Activated effector memory CD4-positive, alpha-beta T cell treated with anti-CD3 and anti-CD28 coated beads, Interleukin-2, amount 50 U/mL, for 16 hours (primary cell): ENCODE results near the gene OR5K4.

Source experiments
- DNase-seq: peaks from one replicate; pipeline ENCODE4 v3.0.0-alpha.2; 2020

OR5K4 gene, protein sequence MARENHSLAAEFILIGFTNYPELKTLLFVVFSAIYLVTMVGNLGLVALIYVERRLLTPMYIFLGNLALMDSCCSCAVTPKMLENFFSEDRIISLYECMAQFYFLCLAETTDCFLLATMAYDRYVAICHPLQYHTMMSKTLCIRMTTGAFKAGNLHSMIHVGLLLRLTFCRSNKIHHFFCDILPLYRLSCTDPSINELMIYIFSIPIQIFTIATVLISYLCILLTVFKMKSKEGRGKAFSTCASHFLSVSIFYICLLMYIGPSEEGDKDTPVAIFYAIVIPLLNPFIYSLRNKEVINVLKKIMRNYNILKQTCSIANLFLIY

DNA sequence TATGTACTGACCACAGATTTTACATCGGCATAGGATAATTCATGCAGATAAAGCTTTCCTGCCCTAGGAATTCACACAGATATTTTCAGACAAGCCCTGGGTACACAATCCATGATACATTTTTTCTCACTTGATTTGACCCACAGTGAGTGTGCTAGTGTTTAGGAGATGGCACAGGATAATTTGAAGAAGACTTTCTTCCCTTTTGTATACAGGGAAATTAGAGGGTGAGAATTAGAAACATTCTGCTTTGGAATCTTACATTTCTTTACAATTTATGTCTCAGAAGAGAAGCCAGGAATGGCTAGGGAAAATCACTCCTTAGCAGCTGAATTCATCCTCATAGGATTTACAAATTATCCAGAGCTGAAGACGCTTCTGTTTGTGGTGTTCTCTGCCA lies at the start of gene OR5K4:
Gene OR5K4, plus strand, starts transcription at position 301 of the 400 bp plus-strand sequence. Its CDS starts 0 bp downstream, at position 301.
- DNase-seq = no peak

DNA sequence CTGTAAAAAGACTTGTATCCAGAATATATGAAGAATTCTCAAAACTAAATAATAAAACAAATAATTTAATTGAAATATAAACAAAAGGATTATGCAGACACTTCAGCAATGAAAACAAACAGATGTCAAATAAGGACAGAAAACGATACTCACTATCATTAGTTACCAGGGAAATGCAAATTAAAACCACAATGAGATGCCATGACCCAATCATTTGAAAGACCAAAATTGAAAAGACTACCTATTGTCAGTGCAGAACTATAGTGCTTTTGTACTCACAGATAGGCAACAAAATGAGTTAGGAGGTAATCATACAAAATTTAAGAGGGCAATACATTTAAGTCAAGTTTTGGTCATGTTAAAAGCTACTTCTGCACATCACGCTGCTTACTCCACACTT lies 31.6 kb upstream of the OR5K4 start:
- no peak for DNase-seq

DNA sequence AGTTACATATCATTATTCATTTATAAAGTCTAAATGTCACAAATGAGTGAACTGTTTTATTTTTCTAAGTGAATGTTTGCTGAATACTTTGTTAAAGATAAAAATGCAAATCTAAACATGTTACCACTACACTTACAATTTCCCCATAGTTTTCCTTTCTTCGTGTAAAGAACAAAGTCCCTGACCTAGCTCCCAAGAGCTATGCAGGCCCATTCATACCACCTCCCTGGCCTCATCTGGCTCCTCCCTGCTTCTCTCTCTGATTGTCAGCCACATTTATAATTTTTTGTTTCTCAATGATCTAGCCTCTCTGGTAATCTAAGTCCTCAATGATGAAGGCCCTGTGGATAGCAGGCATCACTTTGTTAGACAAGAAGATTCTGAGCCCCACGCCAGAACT lies 31.0 kb upstream of the OR5K4 start:
- DNase-seq = no peak

DNA sequence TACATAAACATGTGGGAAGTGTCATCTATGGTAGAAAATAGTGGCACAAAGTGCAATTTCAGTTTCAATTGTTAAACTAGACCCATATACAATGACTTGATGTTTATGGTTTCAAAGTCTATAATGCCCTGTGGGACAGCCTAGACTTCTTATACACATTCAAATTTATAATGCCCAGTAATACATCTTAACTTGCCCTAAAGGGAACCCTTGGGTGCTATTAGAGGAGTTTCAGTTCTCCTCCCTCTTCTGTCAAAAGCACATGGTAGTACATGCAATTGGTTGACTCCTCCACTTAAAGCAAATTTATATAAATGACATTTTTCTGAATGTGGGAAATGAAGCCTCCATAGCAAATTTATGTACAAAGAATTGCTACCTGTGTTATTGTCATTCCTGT lies 30.2 kb upstream of the OR5K4 start:
- DNase-seq = no peak

DNA sequence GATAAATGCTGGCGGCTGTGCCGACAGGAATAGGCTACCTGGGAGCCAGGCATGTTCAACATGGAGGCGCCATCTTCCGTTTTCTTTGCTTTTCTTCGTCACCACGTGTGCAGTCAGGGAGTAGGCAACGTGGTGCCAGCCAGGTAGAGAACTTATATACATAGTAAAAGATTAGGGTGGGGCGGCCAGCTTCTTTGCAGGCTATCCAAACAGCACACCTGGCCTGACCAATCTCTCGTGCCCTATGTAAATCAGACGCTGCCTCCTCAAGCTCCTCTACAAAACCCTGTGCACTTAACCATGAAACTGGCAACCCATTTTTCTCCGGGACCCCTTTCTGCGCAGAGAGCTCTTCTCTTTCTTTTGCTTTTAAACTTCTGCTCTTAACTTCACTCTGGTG lies 28.6 kb upstream of the OR5K4 start:
- DNase-seq = no peak

DNA sequence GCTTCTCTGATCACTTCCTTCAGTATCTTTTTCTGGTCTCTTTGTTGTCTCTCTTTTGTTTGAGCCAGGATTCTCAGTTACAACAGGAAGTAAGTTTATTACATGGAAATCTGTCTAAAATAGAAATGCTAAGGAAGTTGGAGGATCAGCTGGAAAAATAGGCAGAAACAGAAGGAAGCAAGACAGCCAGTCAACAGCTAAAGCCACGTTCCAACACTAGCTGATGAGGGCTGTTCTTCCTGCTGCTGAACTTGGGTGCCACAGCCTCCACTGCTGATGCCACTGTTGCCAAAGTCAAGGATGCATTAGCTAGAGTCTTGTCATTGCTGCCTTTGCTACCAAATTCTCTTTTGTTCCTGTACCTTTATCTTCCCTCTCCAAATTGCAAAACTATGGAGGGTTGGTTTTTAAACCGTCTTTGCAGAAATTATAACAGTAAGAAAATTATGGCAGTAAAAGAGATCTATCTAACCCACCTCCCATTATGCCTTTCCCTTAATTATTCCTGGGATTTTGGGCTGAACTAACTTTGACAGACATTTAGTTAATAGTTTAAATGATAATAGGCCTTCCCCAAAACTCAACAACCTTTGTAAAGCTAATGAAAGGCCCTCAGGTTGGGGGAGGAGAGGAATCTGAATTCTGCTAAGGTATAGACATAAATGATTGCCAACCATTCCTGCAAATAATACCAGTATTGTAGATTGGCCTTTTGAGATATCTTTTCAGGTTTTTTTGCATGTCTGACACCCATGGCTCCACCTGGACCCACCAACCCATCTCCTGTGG lies 27.4 kb upstream of the OR5K4 start:
- no peak for DNase-seq

DNA sequence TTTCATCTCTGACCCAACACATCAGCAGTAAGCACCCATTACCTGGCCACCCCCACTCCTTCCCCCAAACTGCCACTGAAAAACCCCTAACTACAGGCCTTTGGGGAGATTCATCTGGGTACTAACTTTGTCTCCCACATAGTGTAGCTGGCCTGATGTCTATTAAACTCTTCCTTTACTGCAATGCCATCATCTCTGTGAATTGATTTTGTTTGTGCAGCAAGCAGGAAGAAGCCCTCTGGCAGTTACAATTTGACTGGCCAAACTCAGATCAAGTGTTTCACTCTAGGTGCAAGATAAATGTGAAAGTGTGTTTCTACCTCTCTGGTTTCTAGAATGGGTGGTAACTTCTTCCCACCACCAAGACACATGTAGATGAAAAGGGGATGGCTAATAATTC lies 26.7 kb upstream of the OR5K4 start:
- no peak for DNase-seq

DNA sequence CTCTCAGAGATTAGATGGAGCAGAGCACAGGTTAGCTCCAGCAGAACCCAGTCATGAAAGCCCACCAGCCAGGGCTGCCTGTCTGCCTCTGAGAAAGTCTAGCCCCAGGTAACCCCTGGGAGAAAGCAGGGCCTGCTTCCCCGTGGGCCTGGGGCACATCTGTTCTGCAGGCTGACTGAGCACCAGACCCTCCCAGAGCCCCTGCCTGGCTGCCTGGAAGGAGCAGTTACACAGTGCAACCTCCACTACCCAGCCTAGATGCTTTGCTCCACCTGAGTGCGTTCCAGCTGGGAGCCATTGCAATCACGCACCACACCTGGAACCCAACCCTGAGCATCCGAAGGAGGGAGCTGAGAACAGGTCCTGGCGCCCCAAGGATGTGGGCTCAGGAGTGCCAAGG lies 24.7 kb upstream of the OR5K4 start:
- DNase-seq = no peak

DNA sequence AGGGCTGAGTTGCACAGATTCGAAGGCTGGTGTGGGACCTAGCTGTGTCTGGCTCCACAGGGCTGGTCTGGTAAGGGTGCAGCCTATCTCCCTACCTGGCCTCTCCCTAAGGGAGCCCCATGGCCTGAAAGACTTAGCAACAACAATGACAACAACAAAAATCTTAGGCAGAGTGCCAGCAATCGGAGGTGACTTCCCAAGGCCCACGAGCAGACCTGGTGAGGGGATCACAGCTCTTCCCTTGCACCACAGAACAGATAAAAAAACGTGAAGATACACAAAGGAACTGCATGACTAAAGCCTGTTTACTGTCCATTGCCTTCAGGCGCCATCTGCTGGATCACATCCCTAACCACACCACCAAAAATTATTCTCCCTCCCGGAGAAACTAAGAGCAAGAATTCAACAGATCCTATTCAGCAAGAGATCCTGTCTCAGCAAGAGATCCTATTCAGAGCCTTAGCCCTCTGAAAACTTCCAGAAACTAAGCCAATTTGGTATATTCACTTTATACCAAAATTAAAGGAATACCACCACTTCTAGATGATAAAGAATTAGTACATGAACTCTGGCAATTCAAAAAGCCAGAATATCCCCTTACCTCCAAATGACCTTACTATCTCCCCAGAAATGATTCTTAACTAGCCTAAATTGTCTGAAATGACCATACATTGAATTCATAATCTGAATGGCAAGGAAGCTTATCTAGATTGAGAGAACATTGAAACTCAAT lies 24.1 kb upstream of the OR5K4 start:
- peak; percentile 77 for DNase-seq

DNA sequence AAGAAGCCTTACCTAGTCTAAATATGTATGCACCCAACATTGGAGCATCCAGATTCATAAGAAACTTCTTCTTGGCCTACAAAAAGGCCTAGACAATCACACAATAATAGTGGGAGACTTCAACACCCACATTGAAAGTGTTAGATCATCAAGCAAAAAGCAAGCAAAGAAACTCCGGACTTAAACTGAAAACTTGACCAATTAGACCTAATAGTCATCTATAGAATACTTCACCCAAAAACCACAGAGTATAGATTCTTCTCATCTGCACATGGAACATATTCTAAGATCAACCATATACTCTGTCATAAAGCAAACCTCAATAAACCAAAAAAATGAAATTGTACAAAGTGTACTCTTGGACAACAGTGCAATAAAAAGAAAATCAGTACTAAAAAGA lies 22.3 kb upstream of the OR5K4 start:
- DNase-seq = no peak

DNA sequence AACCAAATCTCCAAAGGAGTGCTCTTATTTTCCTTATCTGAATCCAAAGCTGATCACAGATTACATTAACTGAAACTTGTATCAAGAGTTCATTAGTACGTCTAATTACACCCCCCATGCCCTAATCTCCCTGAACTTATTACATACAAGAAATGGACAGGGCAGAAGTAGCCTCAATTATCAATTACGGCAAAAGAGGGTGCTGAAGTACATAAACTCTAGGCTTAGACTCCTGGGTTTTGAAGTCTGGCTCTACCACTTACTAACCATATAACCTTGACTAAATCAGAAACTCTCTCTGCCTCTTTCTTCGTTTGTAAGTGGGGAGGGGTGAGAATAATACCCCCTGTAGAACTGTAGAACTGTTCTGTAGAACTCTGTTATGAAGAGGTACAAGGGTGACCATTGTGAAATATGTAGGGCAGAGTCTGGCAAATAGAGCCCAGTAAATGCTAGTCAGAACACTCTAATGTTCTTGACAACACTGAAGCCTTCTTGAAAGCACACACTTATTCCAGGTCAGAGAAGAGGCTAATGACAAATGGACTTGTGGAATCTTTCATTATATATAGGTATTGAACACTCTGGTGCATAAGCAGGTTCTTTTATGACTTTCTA lies 19.6 kb upstream of the OR5K4 start:
- DNase-seq = no peak

DNA sequence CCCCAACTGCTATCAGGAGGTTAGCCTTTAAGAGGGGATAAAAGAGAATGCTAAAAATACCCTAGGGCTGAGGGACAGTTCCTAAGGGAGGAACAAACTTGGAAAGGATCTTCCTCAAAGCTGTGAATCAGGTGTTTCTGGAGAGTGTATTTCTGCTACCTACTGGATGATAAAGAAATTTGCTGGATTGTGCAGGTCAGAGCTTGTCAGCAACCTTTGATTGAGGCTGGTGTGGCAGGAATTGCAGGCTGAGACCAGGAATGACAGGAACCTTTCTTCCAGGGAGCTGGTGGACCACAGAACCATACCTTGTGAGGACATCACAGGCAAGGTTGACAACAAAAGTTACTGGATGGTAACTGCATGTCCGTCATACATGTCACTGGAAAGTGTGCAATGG lies 14.6 kb upstream of the OR5K4 start:
- no peak for DNase-seq

DNA sequence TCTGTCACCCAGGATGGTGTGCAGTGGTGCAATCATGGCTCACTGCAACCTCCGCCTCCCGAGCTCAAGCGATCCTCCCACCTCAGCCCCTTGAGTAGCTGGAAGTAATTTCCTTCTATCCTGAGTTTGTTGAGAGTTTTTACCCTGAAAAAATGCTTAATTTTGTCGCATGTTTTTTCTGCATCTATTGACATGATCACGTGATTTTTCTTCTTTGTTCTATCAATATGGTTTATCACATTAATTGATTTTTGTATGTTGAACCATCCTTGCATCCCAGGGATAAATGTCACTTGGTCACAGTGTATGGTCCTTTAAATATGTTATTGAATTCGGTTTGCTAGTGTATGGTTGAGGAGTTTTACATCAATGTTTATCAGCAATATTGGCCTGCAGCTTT lies 11.9 kb upstream of the OR5K4 start:
- DNase-seq = no peak

DNA sequence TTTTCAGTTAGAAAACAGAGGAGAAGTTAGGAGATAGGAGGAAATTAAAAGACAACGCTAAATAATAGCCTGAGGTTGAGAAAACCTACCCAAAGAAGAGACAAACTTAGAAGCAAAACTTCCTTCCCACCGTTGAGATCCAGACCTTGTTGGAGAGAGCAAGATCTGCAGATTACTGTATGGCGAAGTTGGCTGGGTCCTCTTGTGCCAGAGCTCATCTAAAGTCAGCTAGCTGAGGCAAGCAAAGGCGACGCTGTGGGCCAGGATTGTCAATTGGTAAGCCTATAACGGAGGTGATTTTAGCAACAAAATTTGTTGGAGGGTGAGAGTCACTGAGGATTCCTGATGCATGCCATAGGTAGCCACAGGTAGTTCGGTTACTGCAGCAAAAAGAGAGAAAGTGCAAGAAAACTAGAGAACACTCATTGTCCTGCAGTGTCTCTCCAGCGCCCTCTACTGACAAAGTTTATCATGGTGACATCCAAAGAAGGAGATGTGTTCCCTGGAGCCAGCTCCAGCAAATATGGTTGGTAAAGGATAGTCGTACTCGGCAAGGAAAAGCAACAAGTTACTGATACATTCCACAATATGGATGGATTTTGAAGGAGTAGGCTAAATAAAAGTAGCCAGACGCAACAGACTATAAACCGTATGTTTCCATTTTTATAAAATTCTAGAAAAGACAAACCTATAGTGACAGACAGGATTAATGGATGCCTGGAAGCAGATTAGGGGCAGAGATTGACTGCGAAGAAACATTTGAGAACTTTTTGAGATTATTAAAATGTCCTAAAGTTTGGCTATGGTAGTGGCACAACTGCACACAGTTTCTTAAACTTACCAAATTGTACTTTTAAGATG lies 9.8 kb upstream of the OR5K4 start:
- no peak for DNase-seq

DNA sequence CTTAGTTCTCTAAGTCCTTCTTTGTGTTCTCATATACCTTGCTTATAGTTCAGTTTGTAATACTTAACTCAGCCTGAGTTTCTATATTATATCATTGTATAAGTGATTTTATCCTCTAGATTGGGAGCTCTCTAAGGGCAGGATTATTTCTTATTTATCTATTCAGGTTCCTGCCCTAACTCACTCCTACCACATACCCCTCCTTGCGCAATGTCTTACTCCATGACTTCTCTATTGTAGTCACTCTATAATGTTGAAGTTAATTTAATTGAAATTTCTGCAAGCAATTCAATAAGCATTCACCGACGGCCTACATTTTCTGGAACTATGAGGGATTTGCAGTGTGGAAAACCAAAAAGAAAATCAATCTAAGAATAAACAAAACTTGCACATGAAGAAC lies 3.6 kb upstream of the OR5K4 start:
- no peak for DNase-seq

DNA sequence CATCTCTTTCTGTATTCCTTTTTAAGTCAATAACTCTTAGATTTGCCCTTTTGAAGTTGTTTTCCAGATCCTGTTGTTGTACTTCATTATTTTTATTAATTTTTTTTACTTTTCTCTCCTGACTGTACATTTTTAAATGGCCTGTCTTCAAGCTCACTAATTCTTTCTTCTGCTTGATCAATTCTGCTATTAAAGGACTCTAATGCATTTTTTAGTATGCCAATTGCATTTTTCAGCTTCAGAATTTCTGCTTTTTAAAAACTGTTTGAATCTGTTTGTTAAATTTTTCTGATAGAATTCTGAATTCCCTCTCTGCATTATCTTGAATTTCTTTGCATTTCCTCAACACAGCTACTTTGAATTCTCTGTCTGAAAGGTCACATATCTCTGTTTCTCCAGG lies 5.6 kb downstream of the OR5K4 start:
- DNase-seq = no peak

DNA sequence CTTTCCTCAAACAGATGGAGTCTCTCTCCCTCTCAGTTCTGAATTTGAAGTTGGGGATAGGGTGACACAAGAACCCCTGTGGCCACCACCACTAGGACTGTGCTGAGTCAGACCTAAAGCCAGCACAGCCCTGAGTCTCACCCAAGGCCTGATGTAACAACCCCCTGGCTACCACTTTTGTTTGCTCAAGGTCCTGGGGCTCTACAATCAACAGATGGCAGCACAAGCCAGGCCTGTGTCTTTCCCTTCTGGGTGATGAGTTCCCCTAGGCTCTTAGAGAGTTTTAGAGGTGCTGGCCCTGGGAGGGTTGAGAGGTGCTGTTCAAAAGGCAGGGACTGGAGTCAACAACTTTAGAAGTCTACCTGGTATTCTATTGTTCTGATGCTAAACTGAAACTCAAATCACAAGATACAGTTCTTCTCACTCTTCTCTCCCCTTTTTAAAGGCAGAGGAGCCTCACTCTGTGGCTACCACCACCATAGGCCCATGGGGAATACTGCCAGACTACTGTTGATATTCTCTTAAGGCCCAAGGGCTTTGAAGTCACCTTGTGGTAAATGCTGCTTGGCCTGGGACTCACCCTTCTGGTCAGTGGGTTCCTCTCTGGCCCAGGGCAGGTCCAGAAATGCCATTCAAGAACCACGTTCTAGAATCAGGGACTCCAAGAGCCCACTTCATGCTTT lies 6.5 kb downstream of the OR5K4 start:
- no peak for DNase-seq

DNA sequence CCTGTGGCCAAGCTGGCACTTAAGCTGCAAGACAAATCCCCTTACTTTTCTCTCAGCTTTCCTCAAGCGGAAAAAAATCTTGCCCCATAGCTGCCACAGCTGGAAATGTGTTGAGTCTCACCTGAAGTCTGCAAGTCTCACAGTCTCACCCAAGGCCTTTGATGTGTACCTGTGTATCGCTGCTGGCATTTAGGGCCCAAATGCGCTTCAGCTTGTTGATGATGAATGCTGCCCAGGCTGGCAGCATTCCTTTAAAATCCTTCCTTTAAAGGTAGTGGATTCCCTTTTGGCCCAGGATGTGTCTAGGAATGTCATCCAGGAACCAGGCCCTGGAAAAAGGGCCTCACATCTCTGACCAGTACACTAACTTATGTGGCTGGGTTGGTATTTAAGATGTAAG lies 7.0 kb downstream of the OR5K4 start:
- no peak for DNase-seq

DNA sequence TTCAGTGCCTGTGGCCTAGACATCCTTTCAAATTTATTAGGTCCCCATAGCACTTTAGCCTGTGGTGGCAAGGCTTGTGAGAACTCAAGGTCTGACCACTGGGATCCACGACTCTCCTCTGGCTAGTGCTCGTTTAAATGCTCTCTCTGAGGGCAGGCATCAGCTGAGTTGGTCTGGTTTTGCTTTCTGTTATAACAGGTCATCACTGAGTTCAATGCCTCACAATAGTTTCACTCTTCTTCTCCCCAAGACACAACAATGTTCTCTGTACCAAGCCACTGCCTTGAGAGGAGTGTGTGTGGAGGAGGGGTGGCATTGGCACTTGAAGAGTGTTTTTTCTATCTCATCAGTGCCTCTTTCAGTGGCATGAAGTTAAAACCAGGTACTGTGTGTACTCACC lies 7.6 kb downstream of the OR5K4 start:
- no peak for DNase-seq

DNA sequence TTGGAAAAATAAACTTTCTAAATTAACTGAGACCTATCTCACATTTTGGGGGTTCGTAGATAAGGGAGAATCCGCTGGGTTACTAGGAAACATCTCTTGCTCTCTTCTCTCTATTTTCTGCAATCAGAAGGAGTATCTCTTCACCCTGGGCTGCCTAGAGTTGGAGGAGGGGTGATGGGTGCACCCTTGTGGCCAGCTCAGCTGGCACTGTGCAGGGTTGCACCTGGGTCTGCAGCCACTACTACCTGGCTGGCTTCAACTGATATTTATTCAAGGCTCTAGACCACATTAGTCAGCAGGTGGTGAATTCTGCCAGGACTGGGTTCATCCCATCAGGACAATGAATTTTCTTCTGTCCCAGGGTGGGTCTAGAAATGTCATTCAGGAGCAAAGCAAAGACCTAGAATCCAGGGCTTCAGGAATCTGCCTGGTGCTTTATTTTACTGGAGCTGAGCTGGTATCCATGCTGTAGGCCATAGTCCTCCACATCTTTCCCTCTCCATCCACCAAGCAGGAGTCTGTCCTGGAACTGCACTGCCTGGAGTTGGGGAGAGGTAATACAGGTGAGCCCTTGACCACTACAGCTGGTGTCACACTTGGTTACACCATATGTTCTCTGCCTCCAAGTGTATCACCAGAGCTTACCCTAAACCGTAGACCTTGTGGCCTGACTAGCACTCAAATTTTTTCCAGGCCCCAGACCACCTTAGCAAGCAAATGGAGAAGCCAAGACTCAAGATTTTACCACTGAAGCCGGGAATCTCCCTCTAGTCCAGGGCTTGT lies 14.0 kb downstream of the OR5K4 start:
- no peak for DNase-seq

DNA sequence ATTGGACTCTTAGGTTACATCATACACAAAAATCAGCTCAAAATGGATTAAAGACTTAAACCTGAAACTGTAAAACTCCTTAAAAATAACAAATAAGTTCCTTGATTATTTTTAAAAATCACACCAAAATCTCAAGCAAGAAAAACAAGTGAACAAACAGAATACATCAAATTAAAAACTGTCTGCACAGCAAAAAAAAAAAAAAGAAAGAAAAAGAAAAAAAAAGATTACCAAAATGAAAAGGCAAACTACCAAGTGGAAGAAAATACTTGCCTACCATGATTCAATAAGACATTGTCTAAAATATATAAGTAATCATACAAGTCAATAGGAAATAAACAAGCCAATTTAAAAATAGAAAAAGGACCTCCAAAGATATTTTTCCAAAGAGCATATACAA lies 17.5 kb downstream of the OR5K4 start:
- DNase-seq = no peak
